Esophagus muscularis mucosa (tissue), 4 donors: Measurements from ENCODE around the gene UCHL3.

Source experiments
- EP300 ChIP-seq: sonication (generic); formaldehyde crosslinking; IDR thresholded peaks from one replicate; pipeline ENCODE4 v1.6.1; 2017; ENCODE audit warnings: antibody characterized with exemption
- POLR2A ChIP-seq: fragments of 450-650 bp; IDR thresholded peaks from one replicate; pipeline ENCODE4 v1.6.1; 2017; ENCODE audit warnings: antibody characterized with exemption, moderate library complexity, mild to moderate bottlenecking, low read depth
- POLR2AphosphoS5 ChIP-seq, 2 donors: sonication (generic); formaldehyde crosslinking; IDR thresholded peaks; one replicate each; pipeline ENCODE4 v1.6.1; 2017; ENCODE audit warnings: antibody characterized with exemption in 2 of 2
- TF ChIP-seq, protein P1 (sequence below), 3 experiments: fragments of 200-600 bp in 2 of 3; fragments of 450-650 bp in 1 of 3; sonication (generic) in 2 of 3; IDR thresholded peaks; one replicate each; pipeline ENCODE4 v1.5.1; 2017 to 2019; ENCODE audit warnings: antibody characterized with exemption in 3 of 3, mild to moderate bottlenecking in 2 of 3, moderate library complexity in 1 of 3

DNA sequence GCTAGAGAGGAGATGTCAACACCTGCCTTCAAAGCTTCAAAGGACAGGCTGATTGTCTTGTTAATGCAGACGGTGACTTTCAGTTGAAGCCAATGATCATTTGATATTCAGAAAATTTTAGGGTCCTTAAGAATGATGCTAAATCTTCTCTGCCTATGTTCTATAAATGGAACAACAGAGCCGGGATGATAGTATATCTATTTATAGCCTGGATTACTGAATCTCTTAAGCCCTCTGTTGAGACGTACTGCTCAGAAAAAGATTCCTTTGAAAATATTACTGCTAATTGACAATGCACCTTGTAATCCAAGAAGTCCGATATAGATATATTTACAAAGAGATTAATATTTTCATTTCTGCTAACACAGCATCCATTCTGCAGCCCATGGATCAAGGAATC lies 50.8 kb downstream of the UCHL3 start:
- TF ChIP-seq, protein P1, sequence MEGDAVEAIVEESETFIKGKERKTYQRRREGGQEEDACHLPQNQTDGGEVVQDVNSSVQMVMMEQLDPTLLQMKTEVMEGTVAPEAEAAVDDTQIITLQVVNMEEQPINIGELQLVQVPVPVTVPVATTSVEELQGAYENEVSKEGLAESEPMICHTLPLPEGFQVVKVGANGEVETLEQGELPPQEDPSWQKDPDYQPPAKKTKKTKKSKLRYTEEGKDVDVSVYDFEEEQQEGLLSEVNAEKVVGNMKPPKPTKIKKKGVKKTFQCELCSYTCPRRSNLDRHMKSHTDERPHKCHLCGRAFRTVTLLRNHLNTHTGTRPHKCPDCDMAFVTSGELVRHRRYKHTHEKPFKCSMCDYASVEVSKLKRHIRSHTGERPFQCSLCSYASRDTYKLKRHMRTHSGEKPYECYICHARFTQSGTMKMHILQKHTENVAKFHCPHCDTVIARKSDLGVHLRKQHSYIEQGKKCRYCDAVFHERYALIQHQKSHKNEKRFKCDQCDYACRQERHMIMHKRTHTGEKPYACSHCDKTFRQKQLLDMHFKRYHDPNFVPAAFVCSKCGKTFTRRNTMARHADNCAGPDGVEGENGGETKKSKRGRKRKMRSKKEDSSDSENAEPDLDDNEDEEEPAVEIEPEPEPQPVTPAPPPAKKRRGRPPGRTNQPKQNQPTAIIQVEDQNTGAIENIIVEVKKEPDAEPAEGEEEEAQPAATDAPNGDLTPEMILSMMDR (IDR thresholded peaks at IDR 0.05) = no peak
- TF ChIP-seq POLR2A = no peak
- TF ChIP-seq EP300 = no peak
- TF ChIP-seq POLR2AphosphoS5 (IDR thresholded peaks at IDR 0.05) = no peak
